WERI-Rb-1 (cell line): ENCODE data around the gene AOX1.
"Not testable (repeated sequence)": the region's sequence is repeated elsewhere in the genome, so short reads cannot be mapped to it uniquely, and the experiment has no call there.

Source experiments
- DNase-seq: peaks from one replicate; pipeline ENCODE4 v3.0.0-alpha.2; 2020
- H3K27ac ChIP-seq: fragments of 250-450 bp; sonication (Bioruptor Pico); 2 replicates; pipeline ENCODE4 v1.5.1; 2020; ENCODE audit warnings: mild to moderate bottlenecking, moderate library complexity
- H3K27me3 ChIP-seq: fragments of 250-450 bp; sonication (Bioruptor Pico); 2 replicates; pipeline ENCODE4 v1.5.1; 2021; ENCODE audit warnings: mild to moderate bottlenecking, low read depth, moderate library complexity; ENCODE audit not compliant: insufficient read depth, severe bottlenecking
- H3K36me3 ChIP-seq: fragments of 250-450 bp; sonication (Bioruptor Pico); 2 replicates; pipeline ENCODE4 v1.5.1; 2020; ENCODE audit warnings: mild to moderate bottlenecking, moderate library complexity
- H3K4me3 ChIP-seq: 2 replicates; pipeline ENCODE4 v1.5.1; 2011; ENCODE audit warnings: low read depth, mild to moderate bottlenecking, control low read depth, low read length
- H3K9me3 ChIP-seq: fragments of 250-450 bp; sonication (Bioruptor Pico); 2 replicates; pipeline ENCODE4 v1.5.1; 2021; ENCODE audit warnings: mild to moderate bottlenecking, moderate library complexity; ENCODE audit not compliant: severe bottlenecking
- CTCF ChIP-seq: IDR thresholded peaks from 2 replicates; pipeline ENCODE4 v1.5.1; 2011; ENCODE audit warnings: low read depth, mild to moderate bottlenecking, control low read depth, inconsistent platforms, low read length

The AOX1 gene

GRCh38 chr2:200625958-200626363 lies 40.1 kb downstream of the AOX1 start:
- no peak for TF ChIP-seq CTCF
- H3K27me3 ChIP-seq, result no peaks in the 10 kb centered on the region

GRCh38 chr2:200627110-200627770 lies 41.4 kb downstream of the AOX1 start:
- DNase-seq, result no peak
- Histone ChIP-seq H3K9me3 (no peaks in the 10 kb centered on the region), H3K4me3 (no peak overlapping the region), H3K27me3 (no peaks in the 10 kb centered on the region), H3K36me3 (no peaks in the 10 kb centered on the region), H3K27ac (no peak overlapping the region)
- no peak for TF ChIP-seq CTCF

More at GRCh38 chr2:200625958-200626363, 40.1 kb downstream of the AOX1 start:
- H3K9me3 ChIP-seq, result no peaks in the 10 kb centered on the region
- no peak for DNase-seq
- no peaks in the 10 kb centered on the region for H3K36me3 ChIP-seq
- no peak overlapping the region for H3K4me3 ChIP-seq
- no peak overlapping the region for H3K27ac ChIP-seq

GRCh38 chr2:200628461-200628860 lies 42.6 kb downstream of the AOX1 start:
- H3K27me3 ChIP-seq, H3K27ac ChIP-seq, H3K4me3 ChIP-seq, H3K9me3 ChIP-seq, DNase-seq, H3K36me3 ChIP-seq: not testable (repeated sequence)

- Histone ChIP-seq H3K36me3 (no peaks in the 10 kb centered on the region), H3K27me3 (no peaks in the 10 kb centered on the region), H3K4me3 (no peak overlapping the region), H3K9me3 (no peaks in the 10 kb centered on the region), H3K27ac (no peak overlapping the region)
- no peak for TF ChIP-seq CTCF
- DNase-seq, result no peak
These were observed 45.5 kb downstream of the AOX1 start for GRCh38 chr2:200631287-200631686.

- Histone ChIP-seq H3K9me3 (no peaks in the 10 kb centered on the region), H3K4me3 (no peak overlapping the region), H3K27ac (no peak overlapping the region), H3K36me3 (no peaks in the 10 kb centered on the region), H3K27me3 (no peaks in the 10 kb centered on the region)
- TF ChIP-seq CTCF, result no peak
- DNase-seq, result no peak
These were observed 48.6 kb downstream of the AOX1 start for GRCh38 chr2:200634231-200634964.

- Histone ChIP-seq H3K9me3 (no peaks in the 10 kb centered on the region), H3K27me3 (no peaks in the 10 kb centered on the region), H3K36me3 (no peaks in the 10 kb centered on the region), H3K27ac (no peak overlapping the region), H3K4me3 (no peak overlapping the region)
- no peak for TF ChIP-seq CTCF
- DNase-seq, result no peak
These were observed 49.4 kb downstream of the AOX1 start for GRCh38 chr2:200635251-200635650.
